NCI-H82 treated with DMSO at 0.1 percent for 48 hours (cell line): ENCODE data around the gene RNU1-2.
"Not testable (repeated sequence)": the region's sequence is repeated elsewhere in the genome, so short reads cannot be mapped to it uniquely, and the experiment has no call there.

Experiments
- DNase-seq: peaks from one replicate; lab custom pipeline; 2025; ENCODE audit not compliant: unreplicated experiment; lab: John Stamatoyannopoulos, UW

The RNU1-2 gene

DNA sequence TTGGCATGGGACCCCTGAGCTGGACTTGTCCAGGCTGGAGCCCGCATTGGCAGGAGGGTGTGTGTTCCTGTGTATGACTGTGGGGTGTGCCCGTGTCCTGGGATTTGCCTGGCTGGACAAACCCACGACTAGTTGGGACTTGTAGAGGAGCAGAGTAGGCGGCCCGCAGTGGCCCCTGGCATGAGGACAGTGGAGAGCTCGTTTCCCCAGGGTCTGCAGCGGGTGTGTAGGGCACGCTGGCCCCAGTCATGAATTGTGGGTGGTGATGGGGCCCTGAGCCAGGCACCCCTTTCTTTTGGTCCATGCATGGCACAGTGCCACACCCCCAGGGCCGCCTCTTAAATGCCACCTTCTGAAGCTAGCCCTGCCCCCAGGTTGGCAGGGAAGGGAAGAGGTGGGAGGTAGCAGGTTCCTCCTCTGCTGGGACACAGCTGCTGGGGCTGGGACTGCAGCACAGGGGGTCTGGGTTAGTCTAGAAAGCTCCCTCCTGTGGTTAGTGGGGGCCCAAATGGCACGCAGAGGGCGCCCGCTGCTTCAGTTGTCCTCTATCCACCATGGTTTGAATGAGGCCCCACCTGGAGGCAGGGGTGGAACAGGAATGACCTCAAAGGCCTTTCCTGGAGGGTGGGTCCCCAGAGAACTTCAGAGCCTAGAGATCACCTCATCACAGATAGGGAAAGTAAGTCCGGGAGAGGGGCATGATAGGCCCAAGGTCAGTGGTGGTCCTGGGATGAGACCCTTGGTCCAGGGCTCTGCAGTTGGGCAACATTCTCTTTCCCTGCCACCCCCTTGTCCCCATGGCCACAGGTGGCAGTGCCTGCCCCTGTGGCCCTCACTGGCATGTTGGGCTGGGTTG is 30.1 kb downstream of the RNU1-2 start:
- DNase-seq: no peak

- no peak for DNase-seq
Measured at GRCh38 chr1:16926491-16927073, 30.8 kb downstream of the RNU1-2 start.

GRCh38 chr1:16927256-16927655 is 31.5 kb downstream of the RNU1-2 start:
- DNase-seq: no peak

- DNase-seq: no peak
Measured at GRCh38 chr1:16927711-16928485, 32.1 kb downstream of the RNU1-2 start.

DNA sequence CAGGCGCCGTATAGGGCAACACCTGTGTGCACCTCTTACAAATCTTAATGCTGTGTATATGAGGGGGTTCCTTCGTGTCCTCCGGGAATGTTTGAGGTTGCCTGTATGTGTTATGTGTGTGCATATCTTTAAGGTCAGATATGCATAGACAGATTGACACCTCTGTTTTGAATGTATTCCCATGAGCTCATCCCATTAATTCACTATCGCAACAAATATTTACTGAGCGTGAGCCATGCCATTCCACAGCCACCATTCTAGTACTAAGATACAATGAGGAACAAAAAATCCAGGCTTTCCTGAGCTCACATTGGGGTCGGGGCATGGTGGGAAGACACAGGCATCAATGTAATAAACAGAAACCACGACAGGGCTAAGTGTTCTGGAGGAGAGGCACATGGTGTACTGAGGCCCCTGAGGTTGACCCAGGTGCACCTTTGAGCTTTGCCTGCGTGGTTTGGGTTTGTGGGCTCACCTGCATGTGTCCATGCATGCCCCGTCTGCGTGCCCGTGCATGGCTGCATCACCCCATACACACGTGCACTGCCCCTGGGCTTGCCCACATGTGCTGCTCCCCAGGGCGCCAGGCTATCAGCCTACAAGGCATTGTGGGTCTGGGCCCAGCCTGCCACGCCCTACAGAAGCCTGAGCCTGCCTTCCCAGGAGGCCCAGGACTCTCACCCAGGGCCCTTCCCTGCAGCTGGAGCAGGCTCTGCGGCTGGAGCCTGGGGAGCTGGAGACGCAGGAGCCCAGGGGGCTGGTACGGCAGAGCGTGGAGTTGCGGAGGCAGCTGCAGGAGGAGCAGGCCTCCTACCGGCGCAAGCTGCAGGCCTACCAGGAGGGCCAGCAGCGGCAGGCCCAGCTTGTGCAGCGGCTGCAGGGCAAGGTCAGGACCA is 33.6 kb downstream of the RNU1-2 start:
- DNase-seq: not testable (repeated sequence)

- not testable (repeated sequence) for DNase-seq
Measured at GRCh38 chr1:16931206-16931934, 35.6 kb downstream of the RNU1-2 start.

DNA sequence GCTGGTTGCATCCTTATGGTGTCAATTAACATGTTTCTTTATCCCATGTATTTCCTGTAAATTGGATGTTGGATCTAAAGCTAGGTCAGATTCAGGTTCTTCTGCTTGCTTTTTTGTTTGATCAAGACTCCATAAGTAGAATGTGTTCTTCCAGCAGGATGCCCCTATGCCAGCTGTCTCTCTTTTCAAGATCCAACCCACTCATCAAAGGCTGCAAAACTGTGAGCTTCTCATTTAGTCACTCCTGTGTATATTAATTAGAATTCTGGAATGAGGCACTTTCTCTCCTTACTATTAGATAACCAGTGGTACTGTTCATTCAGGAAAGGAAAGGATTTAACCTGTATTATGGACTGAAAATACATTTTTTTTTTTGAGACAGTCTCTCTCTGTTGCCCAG is 38.2 kb downstream of the RNU1-2 start:
- DNase-seq: not testable (repeated sequence)

GRCh38 chr1:16936580-16936979 is 40.8 kb downstream of the RNU1-2 start:
- DNase-seq: not testable (repeated sequence)

- no peak for DNase-seq
Measured at GRCh38 chr1:16938351-16939321, 42.9 kb downstream of the RNU1-2 start.

DNA sequence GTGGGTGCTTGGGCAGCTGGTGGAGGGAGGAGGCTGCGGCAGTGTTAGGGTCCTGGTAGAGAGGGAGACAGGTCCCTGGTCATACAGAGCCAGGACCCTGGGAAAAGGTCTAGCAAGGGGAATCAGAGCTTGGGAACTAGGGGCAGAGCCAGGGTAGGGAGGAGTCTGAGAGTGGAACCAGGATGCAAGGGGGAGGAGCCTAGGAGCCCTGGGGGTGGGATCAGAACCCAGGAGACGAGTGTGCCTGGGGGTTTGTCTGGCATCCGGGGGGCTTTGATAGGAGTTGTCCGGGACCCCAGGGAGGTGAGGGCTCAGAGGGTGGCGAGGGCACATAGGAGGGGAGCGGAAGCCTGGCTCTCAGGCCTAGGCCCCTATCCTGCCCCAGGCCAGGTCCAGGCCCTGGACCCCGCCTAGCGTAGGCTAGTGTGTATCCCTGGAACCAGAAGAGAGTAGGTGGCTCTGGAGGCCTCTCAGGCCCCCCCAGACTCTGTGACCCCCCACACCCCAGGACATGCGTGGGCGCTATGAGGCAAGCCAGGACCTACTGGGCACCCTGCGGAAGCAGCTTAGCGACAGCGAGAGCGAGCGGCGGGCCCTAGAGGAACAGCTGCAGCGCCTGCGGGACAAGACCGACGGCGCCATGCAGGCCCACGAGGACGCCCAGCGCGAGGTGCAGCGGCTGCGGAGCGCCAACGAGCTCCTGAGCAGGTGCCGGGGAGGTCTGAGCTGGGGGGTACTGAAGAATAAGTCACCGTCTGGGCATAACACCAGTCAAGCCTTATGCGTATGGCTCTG is 43.8 kb downstream of the RNU1-2 start:
- not testable (repeated sequence) for DNase-seq

DNA sequence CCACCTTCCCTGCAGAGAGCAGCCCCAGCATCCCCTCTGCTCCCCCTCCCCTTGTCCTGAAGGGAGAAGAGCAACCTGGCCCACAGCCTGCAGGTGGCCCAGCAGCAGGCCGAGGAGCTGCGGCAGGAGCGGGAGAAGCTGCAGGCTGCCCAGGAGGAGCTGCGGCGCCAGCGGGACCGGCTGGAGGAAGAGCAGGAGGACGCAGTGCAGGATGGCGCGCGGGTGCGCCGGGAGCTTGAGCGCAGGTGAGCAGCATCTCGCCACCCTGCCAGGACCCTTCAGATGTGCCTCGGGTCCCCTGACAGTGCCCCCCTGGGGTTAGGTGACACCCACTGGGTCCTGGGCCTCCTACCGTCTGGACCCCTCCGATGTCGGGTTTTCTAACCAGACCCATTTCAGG is 48.3 kb downstream of the RNU1-2 start:
- no peak for DNase-seq

- not testable (repeated sequence) for DNase-seq
Measured at GRCh38 chr1:16945512-16945911, 49.7 kb downstream of the RNU1-2 start.
